DND-41 (cell line): ENCODE measurements around the gene MCAT.

Experiments used
- ATAC-seq: fragments of 200-7000 bp; cut with Tn5 transposase; 3 replicates; pipeline ENCODE4 v1.9.1; 2021; ENCODE audit warnings: low read depth; ENCODE audit not compliant: insufficient read depth
- DNase-seq: peaks from one replicate; pipeline ENCODE4 v3.0.0-alpha.2; 2020
- H2AFZ ChIP-seq: 2 replicates; pipeline ENCODE4 v1.6.0; 2012; ENCODE audit warnings: low read depth, low read length
- H3K27ac ChIP-seq: 2 replicates; pipeline ENCODE4 v1.5.1; 2012; ENCODE audit warnings: low read length, inconsistent platforms
- H3K27me3 ChIP-seq: fragments of 200-600 bp; sonication (generic); 2 replicates; pipeline ENCODE4 v1.6.0; 2012; ENCODE audit warnings: low read length, mild to moderate bottlenecking, inconsistent platforms; ENCODE audit not compliant: insufficient read depth, poor library complexity
- H3K36me3 ChIP-seq: 2 replicates; pipeline ENCODE4 v1.5.1; 2012; ENCODE audit warnings: low read length, inconsistent platforms; ENCODE audit not compliant: insufficient read depth
- H3K4me1 ChIP-seq: 2 replicates; pipeline ENCODE4 v1.5.1; 2012; ENCODE audit warnings: mild to moderate bottlenecking, low read length; ENCODE audit not compliant: insufficient read depth
- H3K4me2 ChIP-seq: 2 replicates; pipeline ENCODE4 v1.6.0; 2012; ENCODE audit warnings: mild to moderate bottlenecking, moderate library complexity, low read length, inconsistent platforms; ENCODE audit not compliant: insufficient read depth
- H3K4me3 ChIP-seq, 2 experiments: fragments of 200-600 bp in 1 of 2; shearing (Covaris generic) in 1 of 2; 2 replicates each; pipeline ENCODE4 v1.5.1; 2012 to 2016; ENCODE audit warnings: inconsistent platforms in 2 of 2, low read length in 2 of 2, mild to moderate bottlenecking in 2 of 2, low read depth in 1 of 2, moderate library complexity in 1 of 2
- H3K79me2 ChIP-seq: 2 replicates; pipeline ENCODE4 v1.6.0; 2012; ENCODE audit warnings: low read length, inconsistent platforms; ENCODE audit not compliant: insufficient read depth
- H3K9ac ChIP-seq: 2 replicates; pipeline ENCODE4 v1.6.0; 2012; ENCODE audit warnings: low read depth, mild to moderate bottlenecking, inconsistent platforms, low read length, moderate library complexity
- H3K9me3 ChIP-seq: 2 replicates; pipeline ENCODE4 v1.5.1; 2012; ENCODE audit warnings: low read length, moderate library complexity, mild to moderate bottlenecking, inconsistent platforms; ENCODE audit not compliant: insufficient read depth, severe bottlenecking
- H4K20me1 ChIP-seq: 2 replicates; pipeline ENCODE4 v1.6.0; 2012; ENCODE audit warnings: low read length; ENCODE audit not compliant: insufficient read depth
- CTCF ChIP-seq: IDR thresholded peaks from 2 replicates; pipeline ENCODE4 v1.5.1; 2012; ENCODE audit warnings: borderline replicate concordance, low read length, moderate library complexity, mild to moderate bottlenecking; ENCODE audit not compliant: poor library complexity, severe bottlenecking; ENCODE audit errors: extremely low read depth
- EZH2 ChIP-seq: IDR thresholded peaks from 3 replicates; pipeline ENCODE4 v1.6.1; 2012; ENCODE audit warnings: borderline replicate concordance, low read depth, mild to moderate bottlenecking, moderate library complexity, low read length, inconsistent platforms; ENCODE audit not compliant: severe bottlenecking

The MCAT gene

GRCh38 chr22:43181321-43182076, 38.3 kb upstream of the MCAT start:
- peaks cover 22% of the 10 kb centered on the region for H3K4me1 ChIP-seq
- no peak for DNase-seq
- no peak for ATAC-seq
- H3K4me2 ChIP-seq, result no peak overlapping the region
- H3K9ac ChIP-seq, result no peak overlapping the region
- no peaks in the 10 kb centered on the region for H3K27me3 ChIP-seq
- no peak overlapping the region for H3K27ac ChIP-seq
- H4K20me1 ChIP-seq, result peaks cover 43% of the 10 kb centered on the region
- H3K79me2 ChIP-seq, result peaks cover 52% of the 10 kb centered on the region
- no peak overlapping the region for H3K4me3 ChIP-seq
- no peaks in the 10 kb centered on the region for H3K9me3 ChIP-seq
- peaks cover 68% of the 10 kb centered on the region for H3K36me3 ChIP-seq
- TF ChIP-seq EZH2 (no peak), CTCF (no peak)
- no peak overlapping the region for H2AFZ ChIP-seq

GRCh38 chr22:43180670-43181069, 37.5 kb upstream of the MCAT start:
- DNase-seq (no peak), ATAC-seq (no peak)
- no peak overlapping the region for H3K4me2 ChIP-seq
- no peaks in the 10 kb centered on the region for H3K27me3 ChIP-seq
- H3K27ac ChIP-seq, result no peak overlapping the region
- TF ChIP-seq EZH2 (no peak), CTCF (no peak)
- peaks cover 14% of the 10 kb centered on the region for H3K4me1 ChIP-seq
- H3K9ac ChIP-seq, result no peak overlapping the region
- H3K4me3 ChIP-seq, result no peak overlapping the region
- peaks cover 41% of the 10 kb centered on the region for H4K20me1 ChIP-seq
- peaks cover 74% of the 10 kb centered on the region for H3K36me3 ChIP-seq
- no peaks in the 10 kb centered on the region for H3K9me3 ChIP-seq
- H3K79me2 ChIP-seq, result peaks cover 43% of the 10 kb centered on the region
- no peak overlapping the region for H2AFZ ChIP-seq

GRCh38 chr22:43179911-43180195, 36.7 kb upstream of the MCAT start:
- peaks cover 82% of the 10 kb centered on the region for H3K36me3 ChIP-seq
- H3K27me3 ChIP-seq, result no peaks in the 10 kb centered on the region
- no peak for DNase-seq

More at GRCh38 chr22:43179911-43180195, 36.7 kb upstream of the MCAT start:
- ATAC-seq, result no peak
- Histone ChIP-seq H3K9me3 (no peaks in the 10 kb centered on the region), H2AFZ (no peak overlapping the region), H3K9ac (no peak overlapping the region), H3K4me2 (no peak overlapping the region), H3K79me2 (peaks cover 38% of the 10 kb centered on the region), H3K4me3 (no peak overlapping the region), H3K4me1 (peaks cover 8% of the 10 kb centered on the region; the same call in 1 of the 2 replicates), H3K27ac (no peak overlapping the region), H4K20me1 (peaks cover 36% of the 10 kb centered on the region)
- TF ChIP-seq CTCF (no peak), EZH2 (no peak)
